Activated B cell treated with CpG ODN at 0.5 μM for 24 hours (primary cell): ENCODE measurements around the gene SRL. TPM values are rescaled to one million over a fixed set of nuclear protein-coding genes. Genes with fewer than 3 reads are reported as not detected.

Experiments
- ATAC-seq: fragments of 200-7000 bp; cut with Tn5 transposase; one replicate; pipeline ENCODE4 v1.10.0; 2021; ENCODE audit warnings: low read depth, mild to moderate bottlenecking, moderate library complexity
- CTCF ChIA-PET: fragments of 350-600 bp; sonication (Branson Sonifier 250); formaldehyde crosslinking; loops from one replicate; lab custom pipeline; 2021; ENCODE audit warnings: antibody characterized with exemption; lab: Charles Lee
- POLR2A ChIA-PET: fragments of 350-600 bp; sonication (Branson Sonifier 250); formaldehyde crosslinking; loops from one replicate; lab custom pipeline; 2021; ENCODE audit warnings: antibody characterized with exemption; lab: Charles Lee
- DNase-seq: peaks from one replicate; pipeline ENCODE4 v3.0.0; 2022
- H3K27ac Mint-ChIP-seq: one replicate; pipeline ENCODE4 v1.8.0; 2020; ENCODE audit warnings: mixed read lengths
- H3K27me3 Mint-ChIP-seq: one replicate; pipeline ENCODE4 v1.8.0; 2021; ENCODE audit warnings: mixed read lengths
- H3K36me3 Mint-ChIP-seq: one replicate; pipeline ENCODE4 v1.8.0; 2021; ENCODE audit warnings: low read depth, mixed read lengths
- H3K4me1 Mint-ChIP-seq: one replicate; pipeline ENCODE4 v1.8.0; 2021; ENCODE audit warnings: mixed read lengths
- H3K4me3 Mint-ChIP-seq: one replicate; pipeline ENCODE4 v1.8.0; 2020; ENCODE audit warnings: mild to moderate bottlenecking, mixed read lengths
- H3K9me3 Mint-ChIP-seq: one replicate; pipeline ENCODE4 v1.8.0; 2020; ENCODE audit warnings: mixed read lengths
- intact Hi-C: fragments of 100-400 bp; cut with micrococcal nuclease; formaldehyde crosslinking; loops from one replicate; pipeline ENCODE4 v1.15.1; 2024
- total RNA-seq: library from RNA; stranded (reverse); gene quantifications from 2 replicates; pipeline ENCODE4 v1.2.3, GENCODE V29; 2022
- TF ChIP-seq, protein P1 (sequence below): fragments of 200-600 bp; IDR thresholded peaks from one replicate; pipeline ENCODE4 v1.8.0; 2022; ENCODE audit warnings: antibody characterized with exemption, mild to moderate bottlenecking

SRL gene
- total RNA-seq, 1 donor from 2014 or later, result not detected

DNA sequence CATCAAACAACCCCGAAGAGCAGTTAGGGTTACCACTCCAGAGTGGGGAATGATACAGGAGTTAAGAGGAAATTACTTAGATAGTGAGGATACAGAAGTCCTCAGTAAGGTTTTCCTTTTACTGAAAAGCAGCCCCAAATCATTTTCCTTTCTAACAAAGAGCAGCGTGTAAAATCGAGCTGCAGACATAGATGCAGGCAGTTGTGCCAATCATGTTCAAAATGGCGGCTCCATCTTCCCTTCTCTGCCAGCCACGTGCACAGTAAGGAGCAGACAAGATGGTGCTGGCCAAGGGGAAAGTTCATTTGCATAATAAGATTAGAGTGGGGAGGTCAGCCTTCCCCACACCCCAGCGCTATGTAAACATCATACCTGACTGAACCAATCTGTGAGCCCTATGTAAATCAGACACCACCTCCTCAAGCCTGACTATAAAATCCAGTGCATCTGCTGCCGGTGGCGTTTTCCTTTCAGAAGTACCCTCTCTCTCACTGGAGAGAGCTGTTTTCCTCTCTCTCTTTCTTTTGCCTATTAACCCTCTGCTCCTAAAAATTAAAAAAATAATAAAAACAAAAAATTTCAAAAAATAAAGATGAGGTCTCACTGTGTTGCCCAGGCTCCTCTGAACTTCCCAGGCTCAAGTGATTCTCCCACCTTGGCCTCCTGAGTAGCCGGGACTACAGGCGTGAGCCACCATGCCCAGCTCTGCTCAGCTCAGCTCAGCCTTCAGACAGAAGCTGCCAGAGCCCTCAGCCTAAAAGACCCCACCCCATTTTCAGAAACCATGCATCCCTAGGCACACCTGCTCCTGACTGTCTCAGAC lies 2.6 kb upstream of the SRL start:
- H3K27ac Mint-ChIP-seq, result no peak overlapping the region
- H3K4me1 Mint-ChIP-seq, result no peaks in the 10 kb centered on the region
- no peak for DNase-seq
- intact Hi-C loops, result no loop called here
- ChIA-PET POLR2A (no interaction called here), CTCF (no interaction called here)
- no peak for ATAC-seq
- no peak overlapping the region for H3K4me3 Mint-ChIP-seq
- peaks cover 2% of the 10 kb centered on the region for H3K27me3 Mint-ChIP-seq
- H3K36me3 Mint-ChIP-seq, result no peaks in the 10 kb centered on the region
- TF ChIP-seq, protein P1, sequence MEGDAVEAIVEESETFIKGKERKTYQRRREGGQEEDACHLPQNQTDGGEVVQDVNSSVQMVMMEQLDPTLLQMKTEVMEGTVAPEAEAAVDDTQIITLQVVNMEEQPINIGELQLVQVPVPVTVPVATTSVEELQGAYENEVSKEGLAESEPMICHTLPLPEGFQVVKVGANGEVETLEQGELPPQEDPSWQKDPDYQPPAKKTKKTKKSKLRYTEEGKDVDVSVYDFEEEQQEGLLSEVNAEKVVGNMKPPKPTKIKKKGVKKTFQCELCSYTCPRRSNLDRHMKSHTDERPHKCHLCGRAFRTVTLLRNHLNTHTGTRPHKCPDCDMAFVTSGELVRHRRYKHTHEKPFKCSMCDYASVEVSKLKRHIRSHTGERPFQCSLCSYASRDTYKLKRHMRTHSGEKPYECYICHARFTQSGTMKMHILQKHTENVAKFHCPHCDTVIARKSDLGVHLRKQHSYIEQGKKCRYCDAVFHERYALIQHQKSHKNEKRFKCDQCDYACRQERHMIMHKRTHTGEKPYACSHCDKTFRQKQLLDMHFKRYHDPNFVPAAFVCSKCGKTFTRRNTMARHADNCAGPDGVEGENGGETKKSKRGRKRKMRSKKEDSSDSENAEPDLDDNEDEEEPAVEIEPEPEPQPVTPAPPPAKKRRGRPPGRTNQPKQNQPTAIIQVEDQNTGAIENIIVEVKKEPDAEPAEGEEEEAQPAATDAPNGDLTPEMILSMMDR, result no peak
- no peaks in the 10 kb centered on the region for H3K9me3 Mint-ChIP-seq

DNA sequence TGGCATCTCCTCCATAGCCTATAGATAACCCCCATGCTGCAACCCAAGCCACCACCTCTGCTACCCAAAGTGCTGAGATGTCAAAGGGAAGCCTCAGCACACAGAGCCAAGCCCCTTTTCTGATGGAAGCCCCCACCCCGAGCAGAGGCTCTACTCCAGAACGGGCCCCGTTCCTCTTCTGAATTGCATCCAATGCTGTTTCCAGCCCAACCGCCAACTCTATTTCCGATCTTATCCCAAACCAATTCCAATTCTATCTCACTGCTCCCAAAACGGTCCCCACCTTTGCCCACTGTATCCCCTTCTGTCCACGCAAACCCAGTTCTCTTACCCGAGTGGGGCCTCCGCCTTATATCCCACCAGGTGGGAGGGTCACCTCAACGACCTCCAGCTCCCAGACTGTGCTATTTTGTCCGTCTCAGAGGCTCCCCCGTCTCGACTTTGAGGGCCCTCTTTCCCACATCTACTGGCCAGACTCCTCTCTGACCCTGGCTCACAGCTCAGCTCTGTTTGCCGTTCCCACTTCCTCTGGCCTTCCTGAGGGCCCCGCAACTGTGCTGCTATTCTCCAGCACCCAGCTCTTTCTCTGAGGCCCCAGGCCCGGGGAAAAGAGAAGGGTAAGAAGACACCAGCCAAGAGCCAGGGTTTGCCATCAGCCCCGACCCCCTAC lies 487 bp downstream of the SRL start:
- Mint-ChIP-seq H3K4me3 (no peak overlapping the region), H3K36me3 (no peaks in the 10 kb centered on the region), H3K27me3 (peaks cover 14% of the 10 kb centered on the region), H3K27ac (no peak overlapping the region), H3K9me3 (no peaks in the 10 kb centered on the region), H3K4me1 (no peaks in the 10 kb centered on the region)
- CTCF ChIA-PET, result no interaction called here
- ATAC-seq, result no peak
- intact Hi-C loops, result no loop called here
- POLR2A ChIA-PET, result no interaction called here
- no peak for DNase-seq
- TF ChIP-seq, protein P1, result no peak

DNA sequence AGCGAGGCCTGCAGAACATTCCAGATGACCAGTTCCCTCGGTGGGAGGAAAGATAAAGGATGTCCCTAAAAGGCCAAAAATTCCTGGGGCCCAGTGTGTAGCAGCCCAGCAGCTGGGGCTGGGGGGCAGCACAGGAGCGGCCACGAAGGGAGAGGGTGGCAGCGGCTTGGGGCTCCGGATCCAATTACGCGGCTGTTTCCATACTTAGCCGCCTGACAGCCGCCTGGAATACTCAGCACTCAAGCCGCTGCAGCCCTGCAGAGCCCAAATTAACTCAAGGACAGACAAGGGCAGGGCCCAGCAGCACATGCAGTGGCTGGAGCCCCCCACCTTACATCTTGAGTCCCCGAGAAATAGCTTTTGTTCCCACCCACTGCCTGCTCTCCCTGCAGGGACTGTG lies 1.3 kb downstream of the SRL start:
- ChIA-PET POLR2A (no interaction called here), CTCF (no interaction called here)
- H3K4me3 Mint-ChIP-seq, result no peak overlapping the region
- H3K9me3 Mint-ChIP-seq, result no peaks in the 10 kb centered on the region
- DNase-seq (no peak), ATAC-seq (no peak)
- TF ChIP-seq, protein P1, result no peak
- H3K36me3 Mint-ChIP-seq, result no peaks in the 10 kb centered on the region
- peaks cover 18% of the 10 kb centered on the region for H3K27me3 Mint-ChIP-seq
- H3K27ac Mint-ChIP-seq, result no peak overlapping the region
- intact Hi-C loops, result no loop called here
- no peaks in the 10 kb centered on the region for H3K4me1 Mint-ChIP-seq

DNA sequence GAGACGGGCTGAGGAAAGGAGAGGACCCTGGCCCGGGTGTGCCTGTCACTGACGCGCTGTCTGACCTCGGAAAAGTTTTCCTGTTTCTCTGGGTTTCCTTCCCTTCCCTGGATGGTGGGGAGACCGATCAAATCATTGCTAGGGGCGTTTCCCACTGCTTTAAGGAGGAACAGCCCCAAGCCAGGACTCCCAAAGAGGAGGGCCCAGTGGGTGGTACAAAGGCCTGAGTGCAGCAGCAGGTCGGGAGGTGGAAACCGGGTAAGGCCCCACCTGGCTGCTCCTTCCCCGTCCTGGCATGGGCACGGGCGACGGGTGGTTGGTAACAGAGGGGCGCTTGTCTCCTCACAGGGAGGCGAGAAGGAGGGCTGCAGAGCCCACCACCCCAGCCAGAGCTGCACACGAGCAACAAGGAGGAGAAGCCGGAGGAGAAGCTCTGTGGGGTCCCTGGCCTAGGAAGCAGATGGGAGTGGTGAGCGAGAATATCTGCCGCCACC lies 2.2 kb downstream of the SRL start:
- peaks cover 18% of the 10 kb centered on the region for H3K27me3 Mint-ChIP-seq
- H3K27ac Mint-ChIP-seq, result no peak overlapping the region
- H3K4me1 Mint-ChIP-seq, result no peaks in the 10 kb centered on the region
- ATAC-seq (no peak), DNase-seq (no peak)
- POLR2A ChIA-PET, result no interaction called here
- H3K9me3 Mint-ChIP-seq, result no peaks in the 10 kb centered on the region
- H3K4me3 Mint-ChIP-seq, result no peak overlapping the region
- CTCF ChIA-PET, result interaction anchor here (1.4 kb wide), 1 partner anchor 14 kb away, joined by 3 read pairs; no protein-coding TSS in a partner anchor
- TF ChIP-seq, protein P1, result no peak
- no peaks in the 10 kb centered on the region for H3K36me3 Mint-ChIP-seq
- intact Hi-C loops, result no loop called here

DNA sequence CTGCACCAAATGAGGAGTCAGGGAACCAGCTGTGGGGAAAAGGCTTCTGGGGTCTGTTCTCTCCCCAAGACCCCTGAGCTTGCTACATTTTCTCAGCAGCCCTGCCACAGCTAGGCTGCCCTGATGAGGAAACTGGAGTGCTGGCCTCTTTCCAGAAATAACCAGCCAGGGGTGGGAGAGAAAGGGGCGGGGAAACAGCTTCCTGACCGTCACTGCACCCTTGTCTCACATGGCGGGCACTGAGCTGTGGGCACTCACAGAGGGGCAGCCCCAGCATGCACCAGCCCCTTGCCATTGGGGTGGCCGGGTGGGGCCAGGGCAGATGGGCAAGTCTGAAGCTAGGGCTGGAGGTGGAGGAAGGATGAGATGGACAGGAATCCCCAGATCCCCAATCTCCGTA lies 2.9 kb downstream of the SRL start:
- Mint-ChIP-seq H3K4me1 (no peaks in the 10 kb centered on the region), H3K9me3 (no peaks in the 10 kb centered on the region), H3K36me3 (no peaks in the 10 kb centered on the region), H3K27me3 (peaks cover 18% of the 10 kb centered on the region), H3K4me3 (no peak overlapping the region), H3K27ac (no peak overlapping the region)
- ChIA-PET CTCF (interaction anchor here (1.2 to 1.4 kb wide), 2 partner anchors 15 to 300 kb away, joined by 3 read pairs; no protein-coding TSS in a partner anchor), POLR2A (no interaction called here)
- intact Hi-C loops, result no loop called here
- TF ChIP-seq, protein P1, result no peak
- ATAC-seq (no peak), DNase-seq (no peak)
